GM21390 (cell line): ENCODE data around the gene HDAC11.
A peak's percentile ranks its signal among the peaks of the same experiment; 100 is the strongest.
"Not testable (repeated sequence)": the region's sequence is repeated elsewhere in the genome, so short reads cannot be mapped to it uniquely, and the experiment has no call there.

Source experiments
- ATAC-seq: cut with Tn5 transposase; IDR thresholded peaks from one replicate; pipeline ENCODE4 v1.9.1; 2021; ENCODE audit not compliant: unreplicated experiment

Gene HDAC11

GRCh38 chr3:13466781-13467180 lies 13.3 kb upstream of the HDAC11 start:
- no peak for ATAC-seq

GRCh38 chr3:13470894-13471574 lies 9.1 kb upstream of the HDAC11 start:
- ATAC-seq: no peak

GRCh38 chr3:13472286-13472685 lies 7.8 kb upstream of the HDAC11 start:
- no peak for ATAC-seq

- ATAC-seq: no peak
Measured at GRCh38 chr3:13473020-13473419, 7.1 kb upstream of the HDAC11 start.

- ATAC-seq: no peak
Measured at GRCh38 chr3:13474021-13474420, 6.1 kb upstream of the HDAC11 start.

GRCh38 chr3:13474776-13475303 lies 5.3 kb upstream of the HDAC11 start:
- ATAC-seq: no peak

GRCh38 chr3:13475871-13476590 lies 4.1 kb upstream of the HDAC11 start:
- ATAC-seq: no peak

GRCh38 chr3:13477943-13478342 lies 2.2 kb upstream of the HDAC11 start:
- ATAC-seq: no peak

- no peak for ATAC-seq
Measured at GRCh38 chr3:13479332-13479581, 849 bp upstream of the HDAC11 start.

- peak; percentile 23 for ATAC-seq
Measured at GRCh38 chr3:13480340-13481318, 523 bp downstream of the HDAC11 start.

- ATAC-seq: no peak
Measured at GRCh38 chr3:13482106-13482690, 2.1 kb downstream of the HDAC11 start.

GRCh38 chr3:13483286-13483685 lies 3.2 kb downstream of the HDAC11 start:
- no peak for ATAC-seq

GRCh38 chr3:13483988-13484695 lies 4.0 kb downstream of the HDAC11 start:
- ATAC-seq: no peak

- ATAC-seq: no peak
Measured at GRCh38 chr3:13484851-13485590, 4.9 kb downstream of the HDAC11 start.

GRCh38 chr3:13485630-13486562 lies 5.8 kb downstream of the HDAC11 start:
- ATAC-seq: not testable (repeated sequence)

GRCh38 chr3:13487403-13487802 lies 7.3 kb downstream of the HDAC11 start:
- ATAC-seq: no peak

GRCh38 chr3:13491206-13491974 lies 11.3 kb downstream of the HDAC11 start:
- ATAC-seq: no peak

- ATAC-seq: no peak
Measured at GRCh38 chr3:13492048-13492447, 11.9 kb downstream of the HDAC11 start.
